Mucosa of stomach (tissue), 1 donor: Measurements from ENCODE around the gene CDH4.

Source experiments
- H3K27me3 ChIP-seq: one replicate; pipeline ENCODE4 v1.7.0; 2013; ENCODE audit warnings: mild to moderate bottlenecking, low read length; ENCODE audit not compliant: control insufficient read depth, insufficient read depth
- H3K36me3 ChIP-seq: one replicate; pipeline ENCODE4 v1.7.0; 2013; ENCODE audit warnings: low read length; ENCODE audit not compliant: control insufficient read depth, insufficient read depth
- H3K4me1 ChIP-seq: one replicate; pipeline ENCODE4 v1.7.0; 2013; ENCODE audit warnings: mild to moderate bottlenecking, low read length; ENCODE audit not compliant: control insufficient read depth, insufficient read depth
- H3K4me3 ChIP-seq: one replicate; pipeline ENCODE4 v1.7.0; 2013; ENCODE audit warnings: low read length
- H3K9ac ChIP-seq: one replicate; pipeline ENCODE4 v1.7.0; 2013; ENCODE audit warnings: mild to moderate bottlenecking, low read length, moderate library complexity
- H3K9me3 ChIP-seq: one replicate; pipeline ENCODE4 v1.7.0; 2013; ENCODE audit warnings: mild to moderate bottlenecking, low read length, moderate library complexity; ENCODE audit not compliant: control insufficient read depth
- donor health status: Pancreatic carcinoma.

The CDH4 gene

GRCh38 chr20:61387954-61388348 is 135.9 kb downstream of the CDH4 start:
- Histone ChIP-seq H3K4me1 (no peaks in the 10 kb centered on the region), H3K4me3 (no peak overlapping the region), H3K9me3 (no peaks in the 10 kb centered on the region), H3K36me3 (no peaks in the 10 kb centered on the region), H3K9ac (no peak overlapping the region), H3K27me3 (no peaks in the 10 kb centered on the region)

- no peaks in the 10 kb centered on the region for H3K36me3 ChIP-seq
- no peaks in the 10 kb centered on the region for H3K27me3 ChIP-seq
- H3K9me3 ChIP-seq, result no peaks in the 10 kb centered on the region
- no peak overlapping the region for H3K4me3 ChIP-seq
- H3K9ac ChIP-seq, result no peak overlapping the region
- no peaks in the 10 kb centered on the region for H3K4me1 ChIP-seq
Measured at GRCh38 chr20:61389077-61389476, 137.0 kb downstream of the CDH4 start.

GRCh38 chr20:61391185-61391584 is 139.1 kb downstream of the CDH4 start:
- H3K9ac ChIP-seq, result no peak overlapping the region
- no peak overlapping the region for H3K4me3 ChIP-seq
- H3K4me1 ChIP-seq, result no peaks in the 10 kb centered on the region
- H3K27me3 ChIP-seq, result no peaks in the 10 kb centered on the region
- no peaks in the 10 kb centered on the region for H3K9me3 ChIP-seq
- H3K36me3 ChIP-seq, result no peaks in the 10 kb centered on the region

GRCh38 chr20:61391812-61392520 is 139.9 kb downstream of the CDH4 start:
- no peak overlapping the region for H3K9ac ChIP-seq
- H3K9me3 ChIP-seq, result no peaks in the 10 kb centered on the region
- no peak overlapping the region for H3K4me3 ChIP-seq
- no peaks in the 10 kb centered on the region for H3K27me3 ChIP-seq
- H3K4me1 ChIP-seq, result no peaks in the 10 kb centered on the region
- no peaks in the 10 kb centered on the region for H3K36me3 ChIP-seq

GRCh38 chr20:61394088-61394799 is 142.2 kb downstream of the CDH4 start:
- Histone ChIP-seq H3K36me3 (no peaks in the 10 kb centered on the region), H3K9me3 (no peaks in the 10 kb centered on the region), H3K9ac (no peak overlapping the region), H3K4me1 (no peaks in the 10 kb centered on the region), H3K27me3 (no peaks in the 10 kb centered on the region), H3K4me3 (no peak overlapping the region)

GRCh38 chr20:61396262-61396848 is 144.3 kb downstream of the CDH4 start:
- H3K4me3 ChIP-seq, result no peak overlapping the region
- no peaks in the 10 kb centered on the region for H3K27me3 ChIP-seq
- no peaks in the 10 kb centered on the region for H3K4me1 ChIP-seq
- no peaks in the 10 kb centered on the region for H3K9me3 ChIP-seq
- H3K9ac ChIP-seq, result no peak overlapping the region
- H3K36me3 ChIP-seq, result no peaks in the 10 kb centered on the region

GRCh38 chr20:61397146-61397545 is 145.1 kb downstream of the CDH4 start:
- no peaks in the 10 kb centered on the region for H3K27me3 ChIP-seq
- no peak overlapping the region for H3K4me3 ChIP-seq
- no peaks in the 10 kb centered on the region for H3K9me3 ChIP-seq
- H3K9ac ChIP-seq, result no peak overlapping the region
- no peaks in the 10 kb centered on the region for H3K36me3 ChIP-seq
- H3K4me1 ChIP-seq, result no peaks in the 10 kb centered on the region

- Histone ChIP-seq H3K4me1 (no peaks in the 10 kb centered on the region), H3K36me3 (no peaks in the 10 kb centered on the region), H3K27me3 (no peaks in the 10 kb centered on the region), H3K4me3 (no peak overlapping the region), H3K9me3 (no peaks in the 10 kb centered on the region), H3K9ac (no peak overlapping the region)
Measured at GRCh38 chr20:61397790-61398189, 145.7 kb downstream of the CDH4 start.

GRCh38 chr20:61399433-61399832 is 147.4 kb downstream of the CDH4 start:
- no peaks in the 10 kb centered on the region for H3K4me1 ChIP-seq
- H3K9ac ChIP-seq, result no peak overlapping the region
- H3K4me3 ChIP-seq, result no peak overlapping the region
- no peaks in the 10 kb centered on the region for H3K36me3 ChIP-seq
- no peaks in the 10 kb centered on the region for H3K27me3 ChIP-seq
- no peaks in the 10 kb centered on the region for H3K9me3 ChIP-seq

GRCh38 chr20:61400499-61400898 is 148.4 kb downstream of the CDH4 start:
- Histone ChIP-seq H3K36me3 (no peaks in the 10 kb centered on the region), H3K9ac (no peak overlapping the region), H3K9me3 (no peaks in the 10 kb centered on the region), H3K4me1 (no peaks in the 10 kb centered on the region), H3K4me3 (no peak overlapping the region), H3K27me3 (no peaks in the 10 kb centered on the region)

- no peak overlapping the region for H3K4me3 ChIP-seq
Measured at GRCh38 chr20:61404303-61404702, 152.2 kb downstream of the CDH4 start.

GRCh38 chr20:61405007-61405406 is 152.9 kb downstream of the CDH4 start:
- Histone ChIP-seq H3K9ac (no peak overlapping the region), H3K4me1 (no peaks in the 10 kb centered on the region), H3K36me3 (no peaks in the 10 kb centered on the region), H3K27me3 (no peaks in the 10 kb centered on the region), H3K4me3 (no peak overlapping the region), H3K9me3 (no peaks in the 10 kb centered on the region)

More at GRCh38 chr20:61404303-61404702, 152.2 kb downstream of the CDH4 start:
- Histone ChIP-seq H3K4me1 (no peaks in the 10 kb centered on the region), H3K36me3 (no peaks in the 10 kb centered on the region), H3K9me3 (no peaks in the 10 kb centered on the region), H3K9ac (no peak overlapping the region), H3K27me3 (no peaks in the 10 kb centered on the region)
